Activated T-cell treated with anti-CD3 and anti-CD28 coated beads for 48 hours (primary cell): ENCODE measurements around the gene LCE2A.

Source experiments
- DNase-seq: peaks from one replicate; pipeline ENCODE4 v3.0.0-alpha.2; 2020; ENCODE audit warnings: low read depth

LCE2A gene

GRCh38 chr1:152743371-152744145, 45.4 kb downstream of the LCE2A start:
- DNase-seq, result no peak

GRCh38 chr1:152745289-152745704, 47.2 kb downstream of the LCE2A start:
- no peak for DNase-seq

GRCh38 chr1:152745765-152746444, 47.8 kb downstream of the LCE2A start:
- no peak for DNase-seq

GRCh38 chr1:152747831-152748230, 49.7 kb downstream of the LCE2A start:
- DNase-seq, result no peak
